Measurements from ENCODE around the gene MED13L. TPM values are rescaled to one million over a fixed set of nuclear protein-coding genes. Genes with fewer than 3 reads are reported as not detected.

The MED13L gene
- total RNA-seq, 1 donor from 2014 or later: 83.0 TPM

- no peak for DNase-seq (ENCODE audit: low read depth)
Observed at GRCh38 chr12:116213885-116214527, 63.5 kb downstream of the MED13L start.

GRCh38 chr12:116213014-116213413, 64.5 kb downstream of the MED13L start:
- DNase-seq (ENCODE audit: low read depth): no peak

DNA sequence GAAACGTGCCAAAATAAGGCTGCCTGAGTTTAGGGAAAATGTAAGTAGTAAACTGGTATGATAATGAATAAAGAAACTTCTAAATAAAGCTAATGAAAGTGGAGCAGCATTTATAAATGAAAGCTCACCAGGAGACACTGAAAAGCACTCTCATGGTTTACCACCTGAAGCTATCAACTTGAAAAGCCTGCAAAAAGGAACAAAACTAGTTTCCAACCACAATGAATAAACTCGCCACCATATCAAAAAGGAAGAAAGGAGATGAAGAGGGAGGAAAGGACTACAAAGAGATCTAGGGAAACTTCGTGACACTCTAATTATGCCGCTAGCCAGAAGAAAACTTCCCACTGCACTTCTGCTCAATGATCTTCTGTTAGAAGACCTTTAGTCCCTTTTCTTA, 66.7 kb downstream of the MED13L start:
- no peak for DNase-seq (ENCODE audit: low read depth)

- DNase-seq (ENCODE audit: low read depth): no peak
Observed at GRCh38 chr12:116210131-116210530, 67.4 kb downstream of the MED13L start.

GRCh38 chr12:116209503-116209902, 68.0 kb downstream of the MED13L start:
- peak; percentile 43 for DNase-seq (ENCODE audit: low read depth)

DNA sequence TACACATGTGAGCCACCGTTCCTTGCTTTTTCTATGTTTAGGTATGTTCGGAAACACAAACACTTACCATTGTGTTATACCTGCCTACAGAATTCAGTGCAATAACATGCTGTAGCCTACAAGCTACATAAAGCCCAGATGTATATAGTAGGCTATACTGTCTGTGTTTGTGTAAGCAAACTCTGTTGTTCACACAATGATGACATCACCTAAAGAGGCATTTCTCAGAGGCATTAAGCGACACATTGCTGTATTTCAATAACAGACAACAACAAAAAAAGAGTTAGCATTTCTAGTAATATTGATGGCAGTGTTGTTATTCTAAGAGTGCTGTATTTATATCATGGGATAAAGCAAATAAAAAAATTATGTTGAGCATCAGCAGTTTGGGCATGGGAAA, 70.2 kb downstream of the MED13L start:
- no peak for DNase-seq (ENCODE audit: low read depth)

- no peak for DNase-seq (ENCODE audit: low read depth)
Observed at GRCh38 chr12:116206828-116207227, 70.7 kb downstream of the MED13L start.

DNA sequence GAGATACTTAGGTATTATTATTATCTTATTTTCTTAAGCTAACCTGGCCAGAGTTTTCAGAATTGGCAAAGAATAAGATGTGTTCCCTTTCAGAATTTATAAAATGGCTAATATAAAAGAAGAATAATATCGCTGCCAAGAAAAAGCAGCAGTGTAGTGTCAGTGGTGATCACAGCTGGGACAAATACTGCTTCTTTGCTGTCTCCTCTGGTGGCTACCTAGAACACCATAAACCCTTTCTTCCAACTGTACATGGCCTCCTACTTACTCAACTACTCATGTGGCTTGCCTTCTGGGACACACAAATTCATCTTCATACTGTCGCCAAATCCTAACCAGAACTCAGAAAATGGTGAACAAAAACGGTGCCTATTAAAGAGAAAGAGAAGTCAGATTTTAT, 72.7 kb downstream of the MED13L start:
- DNase-seq (ENCODE audit: low read depth): no peak

GRCh38 chr12:116204169-116204568, 73.3 kb downstream of the MED13L start:
- DNase-seq (ENCODE audit: low read depth): no peak

DNA sequence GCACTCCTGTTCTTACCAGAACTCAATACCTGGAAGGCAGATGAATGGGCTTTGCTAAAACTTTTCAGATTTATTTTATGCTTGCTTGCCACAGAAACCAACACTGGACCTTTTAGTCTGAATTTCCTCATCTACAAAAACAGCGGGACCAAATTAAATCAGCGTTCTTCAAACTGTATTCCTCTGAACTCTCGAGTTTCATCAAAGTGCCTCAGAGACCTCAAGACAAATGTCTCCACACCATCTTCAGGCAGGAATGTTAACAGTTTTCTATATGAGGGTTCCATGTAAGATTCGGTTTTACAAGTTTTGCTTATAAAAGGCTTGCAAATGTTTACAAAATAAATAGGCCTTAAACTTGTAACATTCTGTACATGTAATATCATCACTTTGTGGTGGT, 74.6 kb downstream of the MED13L start:
- no peak for DNase-seq (ENCODE audit: low read depth)

DNA sequence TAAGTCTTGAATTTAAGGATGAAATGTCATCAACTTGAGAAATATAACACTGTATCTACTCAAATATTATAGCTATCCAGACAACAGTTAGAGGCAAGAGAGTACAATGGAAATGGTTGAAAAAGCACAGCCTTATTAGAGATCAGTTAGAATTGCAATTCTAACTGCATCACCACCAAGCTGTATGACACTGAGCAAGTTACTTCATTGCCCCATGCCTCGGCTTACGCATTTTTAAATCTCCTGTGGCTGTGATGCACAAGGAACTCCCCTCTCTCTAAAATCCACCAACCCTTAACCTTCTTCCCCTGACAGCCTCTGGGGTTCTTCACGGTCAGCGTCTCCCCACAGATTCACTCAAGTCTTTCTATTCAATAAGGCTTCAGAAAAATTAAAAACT, 75.1 kb downstream of the MED13L start:
- DNase-seq (ENCODE audit: low read depth): no peak

- no peak for DNase-seq (ENCODE audit: low read depth)
Observed at GRCh38 chr12:116201908-116202307, 75.6 kb downstream of the MED13L start.

- no peak for DNase-seq (ENCODE audit: low read depth)
Observed at GRCh38 chr12:116201359-116201758, 76.1 kb downstream of the MED13L start.

DNA sequence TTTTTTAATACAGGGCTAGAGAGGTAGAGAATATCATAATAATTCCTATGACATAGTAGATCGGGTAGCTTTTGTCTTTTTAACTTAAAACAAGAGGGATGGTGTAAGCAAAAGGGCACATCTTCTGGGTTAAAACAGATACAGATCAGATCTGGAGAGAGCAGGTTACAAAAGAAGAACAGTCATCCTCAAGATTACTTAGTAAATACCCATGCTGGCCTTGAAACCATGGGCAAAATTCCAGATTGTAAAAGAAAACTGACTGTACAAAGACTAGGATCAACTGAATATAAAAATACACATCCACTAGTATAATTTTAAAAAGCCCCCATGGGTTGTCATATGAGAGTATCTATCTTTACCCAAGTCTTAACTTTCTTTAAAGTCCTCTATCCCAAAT, 76.7 kb downstream of the MED13L start:
- DNase-seq (ENCODE audit: low read depth): peak; percentile 22

- DNase-seq (ENCODE audit: low read depth): no peak
Observed at GRCh38 chr12:116199160-116199706, 78.3 kb downstream of the MED13L start.

- no peak for DNase-seq (ENCODE audit: low read depth)
Observed at GRCh38 chr12:116196752-116197718, 80.5 kb downstream of the MED13L start.

DNA sequence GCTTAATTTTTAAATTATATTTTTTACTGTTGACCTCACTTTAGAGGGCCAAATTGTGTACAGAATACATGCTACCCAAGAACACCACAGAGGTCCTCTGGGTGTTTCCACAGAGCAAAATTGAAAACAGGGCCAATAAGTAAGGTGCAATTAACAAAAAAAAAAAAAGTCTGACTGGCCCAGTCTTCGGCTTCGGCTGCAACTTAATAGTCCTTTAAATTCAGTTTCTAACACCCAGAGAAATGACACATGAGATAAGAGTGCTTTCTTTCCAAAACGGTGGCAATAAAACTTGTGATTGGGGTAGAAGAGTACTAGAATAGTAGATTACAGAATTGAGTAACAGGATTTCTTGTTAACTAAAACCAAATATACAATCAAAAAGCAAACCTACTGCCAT, 81.3 kb downstream of the MED13L start:
- DNase-seq (ENCODE audit: low read depth): no peak

- DNase-seq (ENCODE audit: low read depth): no peak
Observed at GRCh38 chr12:116194935-116195431, 82.5 kb downstream of the MED13L start.

DNA sequence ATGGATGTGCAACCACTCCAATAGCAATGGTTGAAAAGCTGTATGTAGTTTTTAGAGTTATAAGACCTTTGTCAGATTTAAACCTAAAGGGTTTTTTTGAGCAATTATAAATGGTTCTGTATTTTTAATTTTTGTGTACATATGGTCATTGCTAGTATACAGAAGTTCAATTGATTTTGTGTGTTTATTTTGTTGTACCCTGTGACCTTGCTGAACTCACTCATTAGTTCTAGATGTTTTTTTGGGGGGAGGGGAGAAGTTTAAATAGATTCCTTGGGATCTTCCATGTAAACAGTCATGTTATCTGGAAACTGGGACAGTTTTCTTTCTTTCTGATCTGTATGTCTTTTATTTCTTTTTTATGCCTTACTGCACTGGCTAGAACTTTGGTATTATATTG, 87.8 kb downstream of the MED13L start:
- DNase-seq (ENCODE audit: low read depth): no peak

- no peak for DNase-seq (ENCODE audit: low read depth)
Observed at GRCh38 chr12:116188581-116188980, 88.9 kb downstream of the MED13L start.

DNA sequence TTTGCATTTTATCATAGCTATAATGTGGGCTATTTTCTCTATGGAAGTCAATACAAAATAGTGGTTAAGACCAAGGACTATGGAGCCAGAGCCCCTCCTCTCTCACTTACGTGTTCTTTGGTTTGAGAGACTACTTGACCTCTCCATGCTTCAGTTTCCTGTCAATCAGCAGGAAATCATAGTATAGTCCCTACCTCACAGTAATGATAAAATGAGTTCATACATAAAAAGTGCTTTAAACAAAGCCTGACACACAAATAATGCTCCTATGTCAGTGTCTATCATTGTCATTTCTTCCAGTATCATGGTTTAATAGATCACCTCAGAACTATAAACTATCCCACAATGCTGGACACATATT, 90.4 kb downstream of the MED13L start:
- DNase-seq (ENCODE audit: low read depth): no peak

DNA sequence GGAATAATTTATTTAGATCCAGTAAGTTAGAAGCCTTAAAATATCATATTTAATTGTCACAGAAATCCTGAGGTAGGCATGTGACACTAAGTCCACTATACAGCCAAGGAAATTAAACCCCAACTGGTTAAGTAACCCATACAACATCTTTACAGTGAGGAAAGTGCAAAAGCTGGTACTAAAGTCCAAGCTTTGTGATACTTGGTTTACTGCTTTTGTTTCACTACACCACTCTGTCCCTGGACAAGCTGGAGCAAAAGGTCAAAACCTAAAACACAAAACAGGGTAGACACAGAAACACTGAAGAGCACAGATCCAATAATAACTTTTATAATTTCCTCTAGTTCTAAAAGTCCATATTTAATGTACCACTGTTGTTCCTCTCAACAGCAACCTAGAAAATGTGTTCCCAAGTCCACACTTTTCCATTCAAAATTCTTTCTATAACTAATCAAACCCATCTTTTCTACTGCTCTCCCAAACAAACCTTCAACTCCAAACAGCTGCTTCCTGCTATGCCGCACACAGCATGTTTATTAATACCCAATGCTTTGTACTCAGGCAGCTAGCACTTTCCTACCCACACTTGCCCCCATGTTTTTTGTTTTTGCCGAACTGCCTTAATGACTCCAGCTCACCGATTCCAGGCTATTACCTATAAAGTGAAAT, 90.9 kb downstream of the MED13L start:
- DNase-seq (ENCODE audit: low read depth): peak; percentile 31
